Activated CD8-positive, alpha-beta memory T cell treated with anti-CD3 and anti-CD28 coated beads for 1 hour (primary cell): ENCODE measurements around the gene GARNL3.

Experiments
- DNase-seq, 2 donors: peaks; one replicate each; pipeline ENCODE4 v3.0.0-alpha.2; 2020; ENCODE audit warnings: low read depth in 1 of 2; ENCODE audit errors: extremely low read depth in 1 of 2

The GARNL3 gene

DNA sequence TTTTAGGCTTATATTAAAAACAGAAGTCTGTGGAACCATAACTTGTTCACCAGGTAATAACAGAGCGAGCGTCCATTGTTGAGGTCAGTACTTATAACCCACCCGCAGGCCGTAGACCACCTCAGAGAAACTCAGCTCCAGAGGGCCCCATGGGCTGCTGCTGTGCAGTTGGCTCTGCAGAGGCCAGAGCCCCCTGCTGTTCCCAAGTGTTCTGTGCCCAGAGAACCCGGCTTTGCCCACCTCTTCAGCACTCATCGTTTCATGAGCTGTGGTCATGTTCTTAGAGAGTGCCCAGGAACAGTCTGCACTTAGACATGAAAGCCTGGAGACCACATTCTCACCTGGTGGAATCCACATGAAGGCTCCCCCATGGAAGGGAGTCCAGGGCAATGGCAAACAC lies 82.0 kb downstream of the GARNL3 start:
- DNase-seq: no peak

DNA sequence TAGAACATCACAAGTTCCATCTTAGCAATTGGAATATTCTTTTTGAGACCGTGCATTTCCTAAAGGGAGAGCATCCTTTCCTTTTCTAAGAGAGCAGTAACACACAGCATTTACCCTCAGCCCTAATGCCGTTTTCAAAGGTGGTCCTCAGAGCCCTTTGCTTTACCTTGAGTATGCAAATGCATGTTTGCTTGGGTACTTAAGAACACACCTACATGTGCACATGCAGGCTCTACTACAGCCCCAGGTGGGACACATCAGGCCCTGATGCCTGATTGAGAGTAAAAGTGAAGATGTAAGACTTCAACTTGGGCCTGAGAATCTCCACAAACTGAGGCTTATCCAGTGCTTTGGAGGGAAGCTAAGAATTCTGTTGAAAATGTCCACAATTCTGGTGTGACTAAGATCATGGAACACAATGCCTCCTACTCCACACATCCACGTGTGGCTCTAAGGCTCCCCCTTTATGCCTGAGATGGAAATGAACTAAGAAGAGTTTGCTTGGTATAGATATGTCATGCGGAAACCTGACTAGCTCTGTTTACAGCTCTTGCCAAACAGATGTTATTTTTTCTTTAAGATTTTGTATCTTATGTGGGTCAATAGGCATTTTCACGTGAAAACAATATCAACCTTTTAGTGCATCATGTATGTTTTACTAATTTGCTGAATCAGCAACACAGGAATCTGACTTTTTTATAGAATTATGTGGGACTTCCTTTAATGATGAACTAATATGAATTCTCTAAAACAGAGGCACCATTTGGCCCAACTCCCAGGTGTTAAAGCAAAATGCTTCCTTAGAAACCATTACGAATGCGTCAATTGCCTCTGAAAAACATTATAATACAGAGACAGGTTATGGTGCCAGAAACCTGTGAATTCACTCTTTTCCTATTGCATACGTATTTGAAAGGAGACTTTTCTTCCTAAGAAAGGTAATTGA lies 83.5 kb downstream of the GARNL3 start:
- DNase-seq: no peak

DNA sequence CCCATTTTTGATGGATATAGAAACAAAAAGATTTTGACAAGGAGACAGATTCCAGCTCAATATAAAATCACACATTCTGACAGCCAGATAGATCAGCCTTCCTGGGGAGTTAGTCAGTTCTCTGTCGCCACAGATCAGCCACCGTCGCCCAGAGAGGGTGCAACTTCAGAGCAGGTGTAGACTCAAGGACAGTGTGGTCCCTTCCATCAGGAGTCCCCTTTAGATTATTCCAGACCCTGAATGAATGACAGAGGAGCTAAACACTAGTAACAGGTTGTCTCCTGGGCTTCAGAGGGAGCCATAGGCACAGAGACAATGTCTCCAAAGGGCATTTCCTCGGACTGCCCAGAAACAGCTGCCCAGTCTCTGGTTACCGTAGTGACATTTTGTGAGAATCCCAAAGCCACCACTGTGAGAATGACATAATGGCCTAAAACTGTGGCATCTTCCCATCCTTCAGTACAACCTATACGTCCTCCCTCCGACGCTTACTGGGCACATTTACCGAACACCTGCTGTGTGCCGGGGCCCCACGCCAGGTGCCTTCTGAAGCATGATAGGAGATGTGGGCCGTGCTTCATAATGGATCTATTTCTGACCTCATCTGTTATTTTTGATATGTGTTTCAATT lies 85.0 kb downstream of the GARNL3 start:
- DNase-seq: no peak

DNA sequence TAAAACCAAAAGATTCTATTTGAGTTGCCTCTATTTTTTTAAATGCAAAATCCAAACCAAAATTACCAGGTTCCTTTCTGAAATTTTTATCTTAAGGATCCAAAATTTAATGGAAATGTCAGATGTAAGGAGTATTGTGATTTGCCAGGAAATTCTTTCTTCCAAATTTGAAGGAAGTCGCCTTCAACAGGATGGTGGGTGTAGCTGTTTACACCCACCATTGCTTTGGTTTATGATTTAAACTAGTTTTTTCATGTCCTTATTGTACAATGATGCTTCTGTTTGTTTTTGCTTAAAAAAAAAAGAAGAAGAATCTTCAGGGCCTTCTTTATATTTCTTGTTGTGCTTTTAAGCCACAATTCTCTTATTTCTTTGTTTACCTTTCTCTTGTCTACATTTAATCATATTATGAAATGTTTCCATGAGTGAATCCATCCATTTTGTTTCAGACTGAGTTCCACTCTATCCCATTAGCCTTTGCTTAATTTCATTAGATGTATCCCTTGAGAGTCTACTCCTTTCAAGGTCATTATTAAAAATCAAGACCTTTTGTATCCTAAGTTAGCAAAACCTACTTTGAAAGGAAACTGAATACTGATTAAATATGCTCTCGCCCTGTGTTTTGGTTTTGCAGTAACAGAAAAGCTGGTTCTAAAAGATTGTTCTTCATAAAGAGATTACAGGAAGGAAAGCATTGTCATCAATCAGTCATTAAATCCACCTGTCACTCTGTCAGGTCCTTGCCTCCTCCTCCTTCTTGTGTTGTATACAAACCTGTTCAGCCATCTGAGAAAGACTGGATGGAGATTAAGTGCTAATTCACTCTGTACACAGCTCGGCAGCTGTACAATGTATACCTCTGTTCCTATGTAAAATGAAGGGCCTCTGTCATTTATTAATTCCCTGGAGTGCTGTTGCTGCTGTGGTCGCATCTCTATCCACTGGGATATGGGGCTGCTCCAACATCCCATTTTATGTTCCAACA lies 86.9 kb downstream of the GARNL3 start:
- DNase-seq: no peak

DNA sequence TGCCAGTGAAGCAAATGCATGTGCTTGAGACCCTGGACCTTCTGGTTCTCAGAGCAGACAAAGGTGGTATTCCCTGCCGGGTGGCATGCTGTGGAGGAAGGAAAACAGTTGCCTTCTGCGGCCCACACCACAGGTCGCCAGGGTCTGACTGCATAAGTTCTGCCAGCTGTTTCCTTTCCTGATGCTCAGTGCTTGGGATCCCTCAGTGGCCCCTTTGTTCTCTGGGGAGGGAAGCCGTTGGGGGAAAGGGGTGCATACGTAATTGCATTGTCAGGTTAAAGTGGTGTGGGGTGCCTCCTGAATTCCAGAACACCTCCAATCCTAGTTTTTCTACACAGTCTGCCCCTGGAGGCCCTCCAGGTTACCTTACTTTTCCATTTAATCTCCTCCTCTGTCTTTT lies 89.3 kb downstream of the GARNL3 start:
- DNase-seq: no peak

DNA sequence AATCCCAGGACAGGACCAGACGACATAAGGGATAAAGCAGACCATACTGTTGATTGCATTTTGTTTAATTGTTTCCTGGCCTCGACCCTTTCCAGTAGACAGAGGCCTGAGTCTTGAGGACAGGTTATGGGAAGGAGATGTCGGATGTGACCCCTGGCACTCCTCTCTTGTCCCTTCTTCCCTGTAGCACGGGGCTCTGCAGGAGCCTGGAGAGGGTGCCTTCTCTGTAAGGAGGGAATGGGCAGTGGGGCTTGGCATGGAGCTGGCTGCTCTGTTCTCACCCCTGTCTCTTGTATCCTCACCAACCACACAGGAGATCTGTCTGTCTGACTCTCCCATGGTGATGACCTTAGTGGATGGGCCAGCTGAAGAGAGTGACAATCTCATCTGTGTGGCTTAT lies 92.3 kb downstream of the GARNL3 start:
- DNase-seq: no peak

DNA sequence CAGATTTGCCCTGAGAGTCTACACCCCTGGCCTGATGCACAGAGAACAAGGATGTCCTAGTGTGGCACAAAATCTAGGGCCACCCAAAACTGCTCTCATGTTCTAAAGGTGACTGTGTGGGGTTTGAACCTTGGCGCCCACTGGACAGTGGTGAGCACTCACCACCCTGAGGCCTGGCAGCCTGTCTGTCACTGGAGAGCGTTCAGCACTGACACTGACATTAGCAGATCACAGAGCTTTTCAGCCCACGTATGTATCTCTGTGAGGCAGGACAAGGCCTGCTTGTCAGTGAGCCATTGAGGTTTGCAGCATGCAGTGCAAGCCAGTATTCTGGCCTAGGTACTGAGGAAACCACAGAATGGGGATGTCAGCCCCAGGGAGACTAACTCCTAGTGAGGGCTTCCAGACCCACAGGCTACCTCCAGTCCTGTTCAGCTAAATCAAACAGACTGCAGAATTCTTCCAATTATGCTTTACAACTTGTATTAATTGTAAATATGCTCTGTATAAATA lies 93.5 kb downstream of the GARNL3 start:
- no peak for DNase-seq

DNA sequence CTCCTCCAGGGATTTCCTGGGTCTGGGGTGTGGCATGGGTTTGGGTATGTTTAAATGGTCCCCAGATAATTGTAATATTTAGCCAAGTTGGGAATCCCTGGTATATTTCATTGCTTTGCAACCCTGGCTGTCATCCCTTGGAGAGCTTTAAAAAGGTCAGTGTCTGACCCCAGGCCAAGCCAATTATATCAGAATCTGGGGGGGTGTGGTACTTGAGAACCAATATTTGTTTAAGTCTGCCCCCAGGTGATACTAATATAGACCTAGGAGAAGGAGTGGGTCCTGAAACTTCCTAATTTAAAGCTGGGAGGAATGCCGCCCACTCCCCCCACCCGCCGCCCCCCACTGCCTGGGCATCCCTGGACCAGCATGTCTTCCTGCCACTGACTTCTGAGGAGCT lies 94.2 kb downstream of the GARNL3 start:
- no peak for DNase-seq

DNA sequence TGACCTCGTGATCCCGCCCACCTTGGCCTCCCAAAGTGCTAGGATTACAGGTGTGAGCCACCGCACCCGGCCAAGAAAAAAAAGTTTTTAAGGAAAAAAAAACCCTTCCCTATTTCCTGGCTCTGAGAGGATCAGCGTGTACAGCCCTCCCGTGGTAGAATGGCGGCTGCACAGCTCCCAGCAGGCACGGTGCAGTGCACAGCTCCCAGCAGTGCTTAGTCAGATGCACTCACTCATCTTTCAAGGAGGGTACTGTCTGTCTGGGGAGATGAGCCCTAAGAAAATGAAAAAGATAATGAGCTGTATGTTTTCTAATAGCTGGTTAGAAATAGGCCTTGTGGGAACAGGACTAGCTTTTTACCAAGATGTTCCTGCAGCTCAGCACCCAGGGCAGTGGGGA lies 95.7 kb downstream of the GARNL3 start:
- DNase-seq: no peak

DNA sequence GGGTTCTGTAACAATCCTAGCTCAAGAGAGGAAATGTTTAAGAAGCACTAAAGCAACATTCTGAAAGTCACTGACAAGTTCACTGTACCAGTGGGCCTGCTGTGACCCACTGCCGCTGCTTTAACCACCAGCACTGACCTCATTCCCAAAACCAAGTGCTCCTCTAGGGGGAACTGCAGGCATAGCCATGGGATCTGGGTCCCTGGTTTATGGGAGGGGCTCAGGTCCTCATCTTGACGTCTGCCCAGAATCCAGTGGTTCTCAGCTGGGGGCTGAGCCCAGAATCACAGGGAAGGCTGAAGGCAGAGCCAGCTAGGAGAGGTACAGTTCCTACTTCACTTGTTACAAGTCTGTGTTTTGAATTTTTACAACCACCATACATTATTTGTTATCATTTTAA lies 96.3 kb downstream of the GARNL3 start:
- DNase-seq: no peak

DNA sequence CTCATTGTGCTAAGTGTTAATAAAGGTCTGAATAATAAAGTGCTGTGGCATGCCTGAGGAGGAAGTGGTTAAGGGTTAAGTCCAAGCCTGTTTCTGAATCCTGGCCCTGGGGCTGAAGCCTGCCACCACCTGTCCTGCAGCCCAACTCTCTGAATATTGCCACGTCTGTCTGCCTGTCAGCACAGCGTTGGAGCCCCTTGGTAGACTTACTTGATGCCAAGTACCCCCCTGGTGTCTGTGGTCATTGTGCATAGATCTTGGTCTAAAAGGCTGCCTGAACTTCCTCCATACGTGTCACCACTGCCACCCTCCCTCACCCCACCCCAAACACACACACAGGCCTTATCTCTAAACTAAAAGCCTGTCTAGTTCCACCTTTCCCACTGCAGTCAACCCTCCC lies 97.0 kb downstream of the GARNL3 start:
- DNase-seq: no peak

DNA sequence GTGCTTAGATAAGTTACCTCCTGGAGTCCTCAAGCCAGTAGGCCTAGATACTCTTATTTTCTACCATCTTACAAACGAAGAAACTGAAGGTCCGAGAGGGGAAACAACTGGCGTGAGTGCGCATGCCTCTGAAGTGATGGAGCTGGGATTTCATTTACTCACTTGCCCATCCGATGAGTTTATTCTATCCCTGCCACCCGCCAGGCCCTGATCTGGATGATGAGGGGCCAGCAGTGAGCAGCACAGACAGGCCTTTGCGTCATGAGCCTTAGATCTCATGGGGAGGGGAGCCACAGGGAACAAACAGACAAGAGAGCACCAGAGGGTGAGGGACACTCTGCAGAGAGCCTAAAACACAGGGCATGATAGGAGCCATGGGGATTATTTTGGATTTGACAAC lies 98.3 kb downstream of the GARNL3 start:
- no peak for DNase-seq

DNA sequence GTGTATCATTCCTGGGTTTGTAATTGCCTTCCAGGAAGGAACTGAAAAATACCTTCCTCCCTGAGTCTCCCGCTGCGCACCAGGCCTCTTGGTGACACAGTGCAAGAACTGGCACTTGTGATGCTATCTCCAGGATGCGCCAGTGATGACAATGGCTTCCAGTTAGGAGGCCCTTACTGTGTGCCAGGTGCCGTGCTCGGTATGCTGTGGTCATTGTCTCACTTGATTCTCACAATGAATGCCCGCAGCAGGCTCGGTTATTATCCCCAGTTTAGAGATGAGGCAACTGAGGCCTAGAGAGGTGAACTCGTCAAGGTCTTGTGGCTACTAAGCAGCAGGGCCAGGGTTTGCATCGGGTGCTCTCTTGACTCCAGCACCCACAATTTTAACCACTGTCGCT lies 100.9 kb downstream of the GARNL3 start:
- DNase-seq: no peak

DNA sequence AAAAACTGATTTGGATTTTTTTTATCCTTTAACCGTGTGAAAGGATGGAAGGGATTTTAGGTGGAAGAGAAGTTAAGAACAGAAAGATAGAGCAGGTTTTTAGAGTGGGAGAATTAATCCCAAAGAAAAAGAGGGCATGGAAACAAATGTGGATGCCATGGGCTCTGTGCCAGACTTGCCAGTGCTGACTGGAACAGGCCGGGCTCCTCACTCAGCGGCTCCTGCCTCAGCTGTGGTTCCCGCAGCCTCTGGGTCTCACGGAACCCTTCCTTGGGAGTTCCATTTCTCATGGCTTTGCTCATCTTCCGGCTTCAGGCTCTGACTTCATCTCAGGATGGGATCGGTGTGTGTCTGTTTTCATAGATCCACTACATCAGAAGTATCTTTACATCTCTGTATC lies 102.0 kb downstream of the GARNL3 start:
- DNase-seq: no peak

DNA sequence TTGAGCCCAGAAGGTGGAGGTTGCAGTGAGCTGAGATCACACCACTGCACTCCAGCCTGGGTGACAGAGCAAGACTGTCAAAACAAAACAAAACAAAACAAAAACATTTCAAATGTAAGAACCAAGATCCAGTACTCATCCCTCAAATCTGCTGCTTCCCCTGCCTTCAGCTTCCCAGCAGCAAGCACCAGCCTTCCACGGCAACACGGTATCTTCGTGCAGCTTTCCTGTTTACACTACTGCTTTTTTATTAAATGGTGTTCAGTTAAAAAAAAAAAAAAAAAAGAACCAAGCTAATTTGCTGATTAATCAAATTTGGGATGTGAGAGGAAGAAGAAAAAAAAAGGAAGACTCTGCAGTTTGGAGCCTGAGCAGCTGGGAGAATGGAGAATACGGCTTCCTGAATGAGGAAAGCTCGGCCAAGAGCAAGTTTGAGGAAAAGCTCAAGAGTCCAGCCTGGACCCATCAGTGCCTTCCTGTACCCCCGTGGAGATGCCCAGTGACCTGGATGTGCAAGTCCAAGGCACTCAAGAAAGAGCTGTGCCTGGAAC lies 104.4 kb downstream of the GARNL3 start:
- DNase-seq: no peak

DNA sequence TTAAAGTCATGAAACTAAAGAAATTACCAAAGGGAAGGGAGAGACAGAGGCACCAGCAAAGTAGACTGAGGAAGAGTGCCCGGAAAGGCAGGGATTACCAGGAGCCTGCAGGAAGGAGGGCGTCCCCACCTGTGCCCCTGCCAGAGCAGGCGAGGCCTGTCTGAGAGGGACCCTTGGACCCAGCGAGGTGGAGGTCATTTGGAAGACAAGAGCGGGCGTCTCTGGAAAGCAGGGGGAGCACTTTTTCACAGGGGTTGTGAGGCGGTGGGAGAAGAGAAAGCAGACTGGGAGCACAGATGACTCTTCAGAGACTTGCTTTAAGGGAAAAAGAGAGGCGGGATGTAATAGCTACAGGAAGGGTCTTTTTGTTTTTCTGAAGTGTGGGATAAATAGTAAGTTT lies 104.9 kb downstream of the GARNL3 start:
- no peak for DNase-seq

DNA sequence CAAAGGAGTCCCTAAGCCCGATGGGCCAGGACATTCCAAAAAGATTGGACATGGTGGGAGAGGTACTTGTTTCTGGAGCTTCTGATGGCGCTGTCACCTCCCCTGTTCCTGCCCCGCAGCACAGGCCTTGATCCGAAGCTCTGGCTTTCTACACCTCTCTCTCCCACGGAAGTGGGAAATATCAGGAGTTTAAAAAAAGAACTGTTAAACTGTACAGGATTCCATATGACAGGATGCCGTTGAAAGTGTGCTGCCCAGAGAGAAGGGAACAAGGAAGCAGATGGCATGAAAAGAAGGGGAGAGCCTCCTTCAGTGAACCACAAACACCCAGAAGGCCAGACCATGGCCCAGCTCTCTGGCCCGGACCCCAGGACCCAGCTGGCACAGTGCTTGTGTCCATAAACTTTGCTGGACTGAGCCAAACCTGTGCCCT lies 105.6 kb downstream of the GARNL3 start:
- no peak for DNase-seq

DNA sequence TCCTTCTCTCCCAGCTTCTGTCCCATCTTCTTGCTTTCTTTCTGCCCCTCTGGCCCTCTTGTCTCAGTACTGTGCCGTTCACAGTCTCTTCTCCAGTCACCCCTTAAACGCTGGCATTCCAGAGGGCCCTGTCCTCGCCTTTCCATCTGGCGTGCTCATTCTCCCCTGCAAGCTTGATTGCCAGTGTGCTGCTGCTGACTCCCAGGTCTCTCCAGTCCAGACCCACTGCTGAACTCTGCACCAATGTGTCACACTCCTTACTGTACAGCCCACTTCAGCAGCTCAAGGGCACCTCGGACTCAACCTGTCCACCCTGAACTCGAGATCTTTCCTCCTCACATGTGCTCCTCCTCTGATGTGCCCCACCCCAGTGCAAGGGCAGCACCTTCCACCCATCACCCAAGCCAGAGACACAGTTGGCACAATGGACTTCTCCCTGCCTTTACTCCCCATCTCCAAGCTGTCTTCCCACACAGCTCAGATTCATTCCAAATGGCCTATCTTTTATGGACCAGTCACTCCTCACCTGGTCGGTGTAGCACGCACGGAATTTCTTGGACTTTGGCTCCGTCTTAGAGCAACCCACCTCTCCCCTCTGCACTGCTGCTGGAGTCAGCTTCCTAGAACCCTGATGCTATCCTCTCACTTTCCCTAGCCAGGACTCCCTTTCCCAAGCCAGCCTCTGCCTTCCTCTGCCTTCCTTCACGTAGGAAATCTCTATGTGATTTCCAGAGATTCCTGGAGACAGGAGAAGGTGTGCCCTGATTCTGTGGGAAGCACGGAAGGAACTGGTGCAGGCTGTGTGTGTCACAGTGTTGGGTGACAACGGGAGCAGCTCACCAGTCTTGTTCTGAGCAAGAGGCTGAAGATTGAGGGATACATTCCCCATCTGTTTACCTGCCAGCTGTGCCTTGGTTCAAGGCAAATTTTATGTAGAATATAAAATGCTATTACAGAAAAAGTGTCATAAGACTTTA lies 106.4 kb downstream of the GARNL3 start:
- DNase-seq: no peak

DNA sequence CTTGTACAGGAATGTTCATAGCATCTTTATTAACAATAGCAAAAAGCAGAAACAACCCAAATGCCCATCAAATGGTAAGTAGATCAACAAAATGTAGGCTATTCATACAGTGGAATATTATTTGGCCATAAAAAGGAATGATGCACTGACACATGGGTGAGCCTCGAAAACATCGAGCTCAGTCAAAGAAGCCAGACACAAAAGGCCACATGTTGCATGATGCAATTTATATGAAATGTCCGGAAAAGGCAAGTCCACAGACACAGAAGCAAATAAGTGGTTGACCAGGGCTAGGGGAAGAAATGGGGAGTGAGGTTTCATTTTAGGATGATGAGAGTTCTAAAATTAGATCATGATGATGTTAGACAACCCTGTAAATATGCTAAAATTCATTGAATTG lies 115.9 kb downstream of the GARNL3 start:
- no peak for DNase-seq

DNA sequence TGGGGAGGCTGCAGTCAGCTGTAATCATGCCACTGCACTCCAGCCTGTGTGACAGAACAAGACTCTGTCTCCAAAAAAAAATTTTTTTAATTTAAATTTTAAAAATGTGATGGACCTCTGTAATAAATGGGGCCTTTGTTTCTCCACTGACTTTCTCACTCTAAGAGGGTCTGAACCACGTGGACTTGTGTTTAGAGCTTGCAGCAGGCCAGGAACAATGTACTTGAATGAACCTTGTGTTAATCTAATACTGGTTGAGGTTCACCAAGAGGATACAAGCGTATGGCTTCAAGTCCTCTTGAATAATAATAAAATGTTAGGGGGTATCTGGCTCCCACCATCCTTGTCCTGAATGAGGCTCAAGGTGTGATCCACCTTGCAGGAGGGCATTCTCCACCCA lies 118.0 kb downstream of the GARNL3 start:
- DNase-seq: no peak
